ENCODE measurements around the gene AMIGO2.
"Not testable (repeated sequence)": the region's sequence is repeated elsewhere in the genome, so short reads cannot be mapped to it uniquely, and the experiment has no call there.

Gene AMIGO2, protein sequence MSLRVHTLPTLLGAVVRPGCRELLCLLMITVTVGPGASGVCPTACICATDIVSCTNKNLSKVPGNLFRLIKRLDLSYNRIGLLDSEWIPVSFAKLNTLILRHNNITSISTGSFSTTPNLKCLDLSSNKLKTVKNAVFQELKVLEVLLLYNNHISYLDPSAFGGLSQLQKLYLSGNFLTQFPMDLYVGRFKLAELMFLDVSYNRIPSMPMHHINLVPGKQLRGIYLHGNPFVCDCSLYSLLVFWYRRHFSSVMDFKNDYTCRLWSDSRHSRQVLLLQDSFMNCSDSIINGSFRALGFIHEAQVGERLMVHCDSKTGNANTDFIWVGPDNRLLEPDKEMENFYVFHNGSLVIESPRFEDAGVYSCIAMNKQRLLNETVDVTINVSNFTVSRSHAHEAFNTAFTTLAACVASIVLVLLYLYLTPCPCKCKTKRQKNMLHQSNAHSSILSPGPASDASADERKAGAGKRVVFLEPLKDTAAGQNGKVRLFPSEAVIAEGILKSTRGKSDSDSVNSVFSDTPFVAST

DNA sequence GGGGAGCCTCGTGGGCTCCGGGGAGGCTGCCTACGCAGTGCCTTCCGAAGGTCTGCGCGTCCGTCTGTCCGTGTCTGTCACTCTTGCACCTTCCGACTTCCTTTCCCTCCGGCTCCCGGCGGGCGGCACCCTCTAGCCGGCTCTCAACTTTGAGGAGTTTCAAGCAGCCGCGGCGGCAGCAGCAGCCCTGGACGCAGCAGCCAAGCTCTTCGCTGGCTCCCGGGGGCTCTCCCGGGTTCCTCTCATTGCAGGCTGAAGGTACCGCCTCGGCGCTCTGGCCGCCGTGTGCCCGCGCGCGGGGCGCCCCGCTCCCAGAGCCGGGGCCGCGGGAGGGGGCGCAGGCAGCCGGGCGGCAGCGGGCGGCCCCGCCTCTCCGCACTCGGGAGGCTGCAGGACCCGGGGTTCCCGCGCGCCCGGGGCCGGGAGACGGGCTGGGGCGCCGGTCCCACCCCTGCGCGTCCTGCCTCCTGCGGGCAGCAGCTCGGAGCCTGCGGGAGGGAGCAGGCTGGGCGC lies at the start of gene AMIGO2, which contains the start of gene PCED1B:
AMIGO2 (minus strand) TSS at position 492 of the 513 bp plus-strand sequence. CDS start 957 bp downstream, outside the sequence.
PCED1B (plus strand) TSS at position 154 of the 513 bp plus-strand sequence. CDS start 155,443 bp downstream, outside the sequence.
- peak in 2 of 3 experiments; percentile 76 to 87 for DNase-seq

DNA sequence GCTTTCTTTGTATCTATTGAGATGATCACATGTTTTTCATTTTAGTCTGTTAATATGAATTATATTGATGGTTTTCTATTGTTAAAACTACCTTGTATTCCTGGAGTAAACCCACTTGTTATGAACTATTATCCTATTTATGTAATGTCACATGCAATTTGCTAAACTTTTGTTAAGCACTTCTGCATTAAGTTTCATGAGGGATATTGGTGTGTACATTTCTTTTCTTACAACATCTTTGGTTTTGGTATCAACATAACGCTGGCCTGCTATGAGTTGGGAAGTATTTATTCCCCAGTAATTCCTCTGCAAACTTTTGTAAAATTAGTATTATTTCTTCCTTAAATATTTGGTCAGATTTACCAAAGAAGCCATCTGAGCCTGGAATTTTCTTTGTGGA lies 46.5 kb upstream of the AMIGO2 start:
- DNase-seq: no peak

DNA sequence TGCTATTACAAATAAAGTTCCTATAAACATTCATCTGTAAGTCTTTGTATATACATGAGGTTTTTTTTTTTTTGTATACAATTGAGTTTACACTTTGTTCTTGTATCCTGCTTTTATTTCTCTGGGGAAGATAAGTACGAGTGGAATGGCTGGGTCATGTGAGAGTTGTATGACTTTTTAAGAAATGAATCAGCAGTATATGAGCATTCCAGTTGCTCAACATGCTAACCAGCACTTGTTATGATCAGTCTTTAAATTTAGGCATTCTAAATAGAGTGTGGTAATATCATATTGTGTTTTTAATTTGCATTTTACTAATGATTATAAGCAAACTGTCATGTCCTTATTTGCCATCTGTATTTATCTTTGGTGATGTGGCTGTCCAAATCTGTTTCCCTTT lies 44.7 kb upstream of the AMIGO2 start:
- DNase-seq: no peak

DNA sequence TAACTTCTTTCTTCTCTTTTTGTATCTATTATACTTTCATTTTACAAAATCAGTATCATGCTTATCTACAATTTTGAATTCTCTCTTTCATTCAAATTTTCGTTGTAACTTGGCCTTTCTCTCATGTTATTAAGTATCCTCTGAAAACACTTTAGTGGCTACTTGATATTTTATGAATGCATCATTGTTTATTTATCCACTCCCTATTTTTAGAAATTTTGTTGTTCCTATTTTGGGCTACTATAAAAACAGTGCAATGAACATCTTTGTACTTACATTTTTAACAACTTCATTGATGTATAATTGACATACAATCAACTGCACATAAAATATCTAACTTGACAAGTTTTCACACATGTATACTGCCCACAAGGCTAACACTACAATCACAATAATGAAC lies 44.0 kb upstream of the AMIGO2 start:
- no peak for DNase-seq

DNA sequence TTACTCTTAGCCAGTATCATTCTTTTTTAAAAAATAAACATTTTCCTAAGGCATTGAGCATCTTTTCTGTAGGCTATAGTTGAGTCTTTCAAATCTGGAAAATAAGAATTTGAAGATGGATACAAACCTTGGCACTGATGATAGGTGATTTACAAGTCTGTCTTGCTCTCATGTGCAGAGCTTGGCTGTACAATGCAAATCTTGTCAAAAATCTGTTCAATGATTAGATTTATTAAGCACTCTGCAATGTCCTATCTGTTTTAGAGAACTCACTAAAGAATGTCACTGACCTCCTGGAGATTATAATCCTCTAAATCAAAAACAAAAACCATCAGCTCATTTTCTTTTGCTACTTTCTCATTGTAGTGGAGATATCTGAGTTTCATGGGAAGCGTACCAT lies 42.8 kb upstream of the AMIGO2 start:
- DNase-seq: no peak

DNA sequence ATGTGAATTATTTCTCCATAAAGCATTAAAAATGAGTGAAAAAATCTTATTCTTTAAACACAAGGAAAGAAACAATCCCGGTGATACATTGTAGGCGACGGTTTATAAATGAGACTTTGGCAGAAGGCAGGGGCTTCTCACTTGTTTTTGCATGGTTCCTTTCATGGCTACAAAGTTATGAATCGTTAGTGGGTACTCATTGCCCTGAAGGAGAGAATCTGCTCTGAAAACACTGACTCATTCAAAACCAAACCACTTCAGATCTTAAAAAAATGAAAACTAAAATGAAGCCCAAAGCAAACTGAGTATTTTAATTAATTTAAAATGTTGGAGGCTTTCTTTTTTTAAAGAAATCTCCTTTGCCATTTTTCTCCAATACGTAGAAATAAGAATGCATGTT lies 41.4 kb upstream of the AMIGO2 start:
- DNase-seq: no peak

DNA sequence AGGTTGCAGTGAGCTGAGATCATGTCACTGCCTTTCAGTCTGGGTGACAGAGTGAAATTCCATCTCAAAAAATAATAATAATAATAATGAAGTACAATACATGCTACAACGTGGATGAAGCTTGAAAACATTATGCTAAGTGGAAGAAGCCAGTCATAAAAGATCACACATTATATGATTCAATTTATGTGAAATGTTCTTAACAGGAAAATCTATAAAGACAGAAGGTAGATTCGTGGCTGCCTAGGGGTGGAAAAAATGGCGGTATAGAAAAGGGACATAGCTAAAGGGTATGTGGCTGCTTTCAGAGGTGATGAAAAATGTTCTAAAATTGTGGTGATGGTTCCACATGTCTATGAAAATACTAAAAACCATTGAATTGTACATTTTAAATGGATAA lies 41.0 kb upstream of the AMIGO2 start:
- DNase-seq: no peak

DNA sequence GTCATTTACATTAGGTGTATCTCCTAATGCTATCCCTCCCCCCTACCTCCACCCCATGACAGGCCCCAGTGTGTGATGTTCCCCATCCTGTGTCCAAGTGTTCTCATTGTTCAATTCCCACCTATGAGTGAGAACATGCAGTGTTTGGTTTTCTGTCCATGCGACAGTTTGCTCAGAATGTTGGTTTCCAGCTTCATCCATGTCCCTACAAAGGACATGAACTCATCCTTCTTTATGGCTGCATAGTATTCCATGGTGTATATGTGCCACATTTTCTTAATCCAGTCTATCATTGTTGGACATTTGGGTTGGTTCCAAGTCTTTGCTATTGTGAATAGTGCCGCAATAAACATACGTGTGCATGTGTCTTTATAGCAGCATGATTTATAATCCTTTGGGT lies 37.5 kb upstream of the AMIGO2 start:
- DNase-seq: not testable (repeated sequence)

DNA sequence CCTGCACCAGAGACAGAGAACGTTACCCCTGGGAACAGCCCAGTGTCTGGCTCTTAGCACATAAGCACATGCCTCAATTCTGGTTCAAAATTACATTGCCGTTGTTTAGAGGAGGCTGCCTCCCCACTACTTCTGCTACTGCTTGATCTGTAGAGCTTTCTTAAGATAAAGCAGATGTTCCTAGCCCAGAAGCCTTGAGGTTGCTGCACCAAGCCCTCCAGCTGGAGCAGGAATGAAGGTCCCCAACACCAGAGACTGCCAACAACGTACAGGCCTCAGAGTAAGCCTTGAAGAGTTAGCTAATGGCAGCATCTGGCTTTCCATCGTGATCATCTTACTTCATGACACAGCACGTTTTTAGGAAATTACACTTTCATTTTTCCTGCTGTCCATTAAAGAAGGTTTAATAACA lies 34.7 kb upstream of the AMIGO2 start:
- no peak for DNase-seq

DNA sequence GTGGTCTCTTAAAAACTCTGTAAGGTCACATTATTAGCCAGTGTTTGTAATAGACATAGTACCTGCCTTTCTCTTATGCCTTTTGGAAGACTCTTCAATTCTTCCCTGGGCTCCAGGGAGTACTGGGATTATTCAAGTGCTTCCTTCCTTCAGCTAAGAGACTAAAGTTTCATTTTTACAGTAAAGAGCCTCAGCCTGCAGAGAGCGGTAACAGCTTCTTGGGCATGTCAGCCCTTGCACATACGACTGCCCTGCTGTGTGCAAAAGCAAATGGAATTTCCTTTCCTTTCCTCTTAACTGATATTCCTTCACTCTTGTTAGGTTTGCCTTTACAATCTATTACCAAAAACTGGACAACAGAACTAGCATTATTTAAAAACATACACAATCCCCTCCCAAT lies 32.9 kb upstream of the AMIGO2 start:
- no peak for DNase-seq

DNA sequence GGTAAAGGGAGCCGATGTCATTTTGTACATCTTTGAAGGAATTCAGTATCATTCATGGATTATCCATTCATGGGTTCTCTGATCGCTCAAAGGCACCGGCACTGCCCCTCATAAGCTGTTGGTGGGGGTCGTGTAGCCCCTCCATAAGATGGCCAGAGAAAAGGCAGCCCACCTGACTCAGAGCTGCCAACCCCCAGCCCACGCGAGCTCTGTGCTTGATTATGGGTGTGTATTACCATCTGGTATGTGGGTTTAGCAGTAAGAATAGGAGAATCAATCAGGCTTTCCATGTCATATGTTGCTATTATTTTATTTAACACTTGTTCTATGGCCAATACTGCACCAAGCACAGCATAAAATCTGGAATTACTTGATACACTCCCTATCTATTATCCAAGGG lies 32.1 kb upstream of the AMIGO2 start:
- DNase-seq: no peak

DNA sequence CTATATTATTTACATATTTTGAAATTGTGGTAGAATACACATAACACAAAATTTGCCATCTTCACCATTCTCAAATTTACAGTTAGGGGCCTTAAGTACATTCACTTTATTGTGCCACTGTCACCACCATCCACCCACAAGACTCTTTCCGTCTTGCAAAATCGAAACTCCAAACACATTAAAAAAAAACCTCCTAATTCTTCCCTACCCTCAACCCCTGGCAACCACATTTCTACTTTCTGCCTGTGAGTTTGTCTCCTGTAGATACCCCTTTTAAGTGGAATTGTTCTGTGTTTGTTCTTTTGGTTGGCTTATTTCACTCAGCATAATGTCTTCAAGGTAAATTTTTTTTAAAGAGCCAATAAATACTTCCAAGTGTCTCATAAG lies 31.6 kb upstream of the AMIGO2 start:
- DNase-seq: no peak

DNA sequence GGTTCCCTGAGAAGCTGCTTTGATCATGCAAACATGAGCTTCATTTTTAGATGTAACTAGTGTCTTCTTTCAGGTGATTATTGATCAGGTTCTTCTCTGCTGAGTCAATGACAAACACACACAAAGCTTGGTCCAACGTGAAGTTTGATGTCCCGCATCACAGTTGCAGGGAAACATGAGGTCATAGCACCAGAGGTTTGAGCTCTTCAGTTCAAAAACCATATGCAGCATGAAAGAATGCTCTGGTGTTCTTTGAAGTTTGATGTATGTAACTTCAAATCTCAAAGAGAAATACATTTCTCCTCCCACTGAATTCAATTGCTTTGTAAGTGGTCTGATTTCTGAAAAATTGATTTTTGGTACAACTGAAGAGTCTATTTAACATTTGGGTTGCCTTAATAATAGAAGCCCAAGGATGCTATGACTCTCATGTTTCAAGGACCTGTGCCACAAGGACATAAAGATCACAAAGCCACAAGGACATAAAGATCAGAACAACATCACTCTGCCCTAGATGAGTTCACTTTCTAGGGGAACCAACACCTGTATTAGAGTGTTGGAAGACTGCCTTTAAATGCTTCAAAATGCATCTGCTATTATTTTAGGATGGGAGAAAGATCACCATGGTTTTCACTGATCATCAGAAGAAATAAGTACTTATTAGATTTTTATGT lies 31.1 kb upstream of the AMIGO2 start:
- DNase-seq: no peak

DNA sequence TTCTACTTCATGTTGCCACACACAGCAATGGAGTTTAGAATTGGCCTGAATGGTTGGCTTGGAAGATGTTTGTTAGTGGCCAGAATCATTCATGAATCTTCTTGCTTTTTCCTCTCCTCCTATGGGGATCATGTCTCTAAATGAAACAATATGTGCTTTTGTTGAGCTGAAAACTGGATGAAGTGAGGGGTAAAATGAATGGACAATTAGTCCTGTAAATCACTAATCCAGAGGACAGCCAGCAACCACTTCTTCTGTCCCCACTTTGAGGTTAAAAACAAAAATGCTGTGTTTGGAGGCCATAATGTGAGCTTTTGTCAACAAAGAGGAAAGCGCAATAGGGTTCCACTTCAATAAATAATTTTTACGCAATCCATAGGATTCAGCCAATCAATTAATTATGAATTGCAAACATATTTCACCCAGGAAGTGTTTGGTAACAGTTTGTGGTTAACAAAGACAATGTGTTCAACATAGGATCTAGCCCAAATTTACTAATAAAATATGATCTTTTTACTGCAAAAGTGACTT lies 30.3 kb upstream of the AMIGO2 start:
- DNase-seq: peak in 1 of 3 experiments; percentile 58

DNA sequence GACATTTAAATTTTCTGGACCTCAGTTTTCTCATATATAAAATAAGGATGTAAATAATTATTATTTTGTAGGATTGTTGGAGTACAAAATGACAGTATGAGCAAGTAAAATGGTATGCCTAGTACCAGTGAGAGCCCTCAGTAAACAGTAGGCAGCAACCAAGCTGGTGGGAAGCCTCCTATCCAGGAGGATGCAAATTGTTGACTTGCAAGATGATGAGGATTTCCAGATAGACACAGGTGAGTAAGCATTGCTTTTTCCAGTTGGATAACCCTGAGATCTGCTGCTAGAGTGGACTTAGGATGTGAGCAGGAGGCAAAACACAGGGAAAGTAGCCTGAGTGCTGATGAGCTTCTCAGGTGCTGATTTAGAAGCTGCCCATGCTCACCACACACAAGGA lies 28.2 kb upstream of the AMIGO2 start:
- no peak for DNase-seq

DNA sequence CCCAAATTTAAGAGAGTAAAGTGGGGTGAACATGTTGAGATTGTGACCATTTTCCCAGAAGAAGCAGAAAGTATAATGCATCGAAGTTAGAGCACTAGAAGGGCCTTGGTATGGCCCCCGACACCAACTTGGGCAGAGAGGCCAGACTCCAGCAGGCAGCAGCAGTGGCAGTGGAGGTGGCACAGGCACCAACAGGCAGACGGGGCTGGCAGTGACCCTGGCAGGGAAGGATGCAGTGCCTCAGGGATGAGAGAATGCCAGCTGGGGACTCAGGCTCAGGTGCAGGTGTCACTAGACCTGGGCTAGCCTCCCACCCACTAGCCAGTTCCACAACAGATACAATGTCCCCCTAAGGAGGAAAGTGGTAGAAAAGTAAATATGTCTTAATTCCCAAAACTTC lies 27.7 kb upstream of the AMIGO2 start:
- no peak for DNase-seq

DNA sequence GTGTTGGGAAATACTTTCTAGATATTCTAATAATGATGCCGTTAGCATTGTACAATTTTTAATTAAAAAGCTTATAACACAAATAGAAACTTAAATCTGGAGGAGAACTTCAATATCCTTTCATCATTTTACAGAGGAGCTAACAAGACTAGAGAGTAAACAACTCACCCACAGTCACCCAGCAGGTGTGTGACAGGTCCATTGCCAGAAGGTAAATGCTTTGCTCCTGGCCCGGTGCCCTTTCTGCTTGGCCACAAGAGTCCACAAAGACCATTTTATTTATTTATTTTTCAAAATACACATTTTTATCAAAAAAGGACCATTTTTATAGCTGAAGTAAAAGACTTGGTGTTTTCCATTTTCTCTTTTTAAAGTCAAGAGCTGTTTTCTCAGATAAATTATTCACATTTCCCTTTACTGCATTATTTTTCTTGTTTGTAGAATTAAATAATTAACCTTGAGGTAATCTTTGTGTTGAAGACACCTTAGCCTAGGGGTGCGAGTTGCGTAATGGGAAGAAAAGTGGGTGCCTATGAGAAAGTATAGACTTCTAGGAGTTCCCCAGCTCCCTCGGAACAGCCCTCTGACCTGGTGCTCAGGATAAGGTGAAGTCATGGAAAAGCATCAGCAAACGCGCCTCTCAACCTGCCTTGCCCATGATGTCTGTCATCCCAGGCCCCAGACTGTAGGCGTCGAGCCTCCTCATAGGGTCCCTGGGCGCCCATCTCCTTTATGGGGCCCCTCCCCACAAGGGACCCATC lies 26.3 kb upstream of the AMIGO2 start:
- DNase-seq: peak in 2 of 3 experiments; percentile 59 to 84

DNA sequence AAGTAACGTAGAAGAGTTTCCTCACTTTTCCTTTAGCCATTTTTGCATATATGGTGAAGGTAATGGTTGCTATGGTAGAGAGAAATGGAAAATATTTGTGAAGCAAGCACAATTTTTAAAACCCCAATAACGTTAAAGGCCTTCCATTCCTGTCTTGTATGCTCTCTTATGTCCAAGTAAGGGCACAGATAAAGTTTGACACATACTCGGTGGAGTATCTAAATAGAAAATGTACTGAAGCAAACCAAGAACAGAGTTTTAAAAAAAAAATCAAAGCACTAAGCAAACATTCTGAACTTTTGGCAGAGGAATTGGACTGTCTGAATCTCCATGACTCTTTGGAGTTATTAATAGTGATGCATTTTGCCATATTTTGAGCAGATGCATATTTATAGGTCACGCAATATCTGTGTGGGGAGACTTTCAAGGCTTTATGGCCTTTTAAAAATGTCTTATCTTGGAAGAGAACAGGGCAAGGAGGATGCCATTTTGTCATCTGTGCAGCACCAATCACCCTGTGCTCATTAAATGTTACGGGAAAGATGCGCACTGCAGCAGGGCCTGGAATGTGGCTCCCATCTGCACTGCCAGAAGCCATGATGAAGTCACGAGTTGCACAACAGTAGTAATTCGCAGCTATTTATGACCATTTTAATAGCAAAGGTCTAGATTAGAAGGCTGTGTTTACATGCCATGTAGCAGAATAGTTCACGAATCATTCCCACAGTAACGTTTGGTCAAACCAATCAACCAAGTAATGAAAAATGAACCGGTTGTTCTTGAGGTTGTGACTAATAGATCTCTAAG lies 23.3 kb upstream of the AMIGO2 start:
- DNase-seq: no peak

DNA sequence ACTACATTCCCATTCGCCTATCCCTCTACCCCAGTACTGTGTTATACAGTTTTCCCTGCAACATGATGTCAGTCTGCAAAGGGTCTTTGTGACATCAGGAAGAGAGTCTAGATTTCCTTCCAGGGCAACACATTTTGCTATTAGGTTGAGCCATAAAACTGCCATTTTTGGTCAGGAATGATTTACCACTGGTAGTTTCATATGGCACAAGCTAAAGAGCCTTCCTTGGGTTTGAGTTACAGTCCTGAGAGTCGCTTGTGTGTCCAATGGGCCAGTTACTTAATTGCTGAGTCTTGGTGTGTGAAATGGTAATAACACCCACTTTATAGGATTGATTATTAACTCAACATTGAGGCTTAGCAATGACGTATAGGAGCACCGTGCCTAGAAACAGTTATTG lies 22.6 kb upstream of the AMIGO2 start:
- no peak for DNase-seq

DNA sequence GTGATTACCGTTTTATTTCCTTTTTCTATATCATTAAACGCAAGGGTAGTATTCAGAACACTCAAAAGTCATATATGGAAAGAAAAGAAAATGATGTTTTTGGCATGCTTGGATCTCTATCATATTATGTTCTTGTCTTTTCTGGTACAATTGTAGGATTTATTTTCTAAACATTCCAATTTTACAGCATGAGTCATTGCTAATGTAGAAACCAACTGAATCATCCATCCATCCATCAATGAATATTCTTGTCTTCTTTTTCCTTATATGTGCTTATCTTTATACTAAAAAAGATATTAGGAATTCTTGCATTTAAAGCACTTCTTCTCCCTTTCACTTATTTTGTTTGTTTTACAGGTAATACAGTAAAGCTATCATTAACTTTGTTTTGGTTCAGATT lies 20.4 kb upstream of the AMIGO2 start:
- DNase-seq: no peak

DNA sequence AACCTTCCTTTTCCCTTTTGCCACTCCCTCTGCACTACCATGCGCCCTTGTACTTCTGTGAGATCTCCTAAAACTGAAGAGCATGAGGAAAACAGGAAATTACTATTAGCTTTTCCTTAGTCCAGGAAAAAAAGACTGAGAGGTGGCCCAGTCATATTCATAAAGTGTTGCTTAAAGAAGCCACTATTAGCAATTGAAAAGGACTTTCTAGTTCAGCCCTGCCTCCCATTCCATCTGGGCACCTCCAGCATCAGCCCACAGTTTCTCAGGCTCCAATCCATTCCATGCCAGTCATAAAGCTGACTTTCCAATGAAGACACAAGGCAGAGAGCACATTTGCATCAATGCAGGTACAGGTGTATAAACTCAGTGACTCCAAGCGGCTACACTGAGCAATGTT lies 19.9 kb upstream of the AMIGO2 start:
- DNase-seq: no peak

DNA sequence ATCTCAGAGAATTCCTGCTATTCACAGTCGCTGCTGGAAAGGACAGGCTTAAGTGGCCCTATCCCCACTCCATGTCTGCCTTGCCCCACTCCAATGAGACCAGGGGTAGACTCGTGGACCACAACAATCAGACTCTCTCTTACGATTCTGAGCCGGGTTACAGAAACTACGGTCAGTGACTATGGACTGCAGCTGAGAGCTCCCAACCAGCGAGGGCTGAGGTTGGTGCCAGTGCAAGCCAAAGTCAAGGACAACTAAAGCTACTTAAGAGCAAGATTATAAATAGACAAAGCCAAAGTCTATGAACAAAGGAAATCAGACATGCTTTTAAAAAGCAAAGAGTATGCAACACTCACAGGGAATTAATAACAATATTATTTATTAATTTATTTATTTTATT lies 18.3 kb upstream of the AMIGO2 start:
- no peak for DNase-seq

Data from NCI-H1417 (cell line).